H1 (cell line): ENCODE measurements around the gene PTCH1. TPM values are rescaled to one million over a fixed set of nuclear protein-coding genes. Genes with fewer than 3 reads are reported as not detected.

Experiments
- BACH1 ChIP-seq: IDR thresholded peaks from 2 replicates; pipeline ENCODE4 v1.6.1; 2012; ENCODE audit warnings: low read length, improper control_type of control experiment
- GABPA ChIP-seq: IDR thresholded peaks from 2 replicates; pipeline ENCODE4 v1.6.1; 2011; ENCODE audit warnings: mild to moderate bottlenecking, low read length, moderate library complexity, borderline replicate concordance; ENCODE audit not compliant: insufficient read depth
- GTF2F1 ChIP-seq: IDR thresholded peaks from 2 replicates; pipeline ENCODE4 v1.6.1; 2012; ENCODE audit warnings: low read depth, low read length, improper control_type of control experiment, borderline replicate concordance
- KDM1A ChIP-seq: fragments of 200-600, 300-600 bp; sonication (generic); IDR thresholded peaks from 2 replicates; pipeline ENCODE4 v1.7.1; 2016; ENCODE audit warnings: mild to moderate bottlenecking, low read length, borderline replicate concordance
- RAD21 ChIP-seq, 2 experiments: IDR thresholded peaks in 1 of 2; conservative IDR thresholded peaks in 1 of 2; 2 replicates each; pipeline ENCODE4 v1.6.1; 2011; ENCODE audit warnings: low read depth in 2 of 2, low read length in 2 of 2, improper control_type of control experiment in 1 of 2, inconsistent platforms in 1 of 2, mild to moderate bottlenecking in 1 of 2, moderate library complexity in 1 of 2
- RXRA ChIP-seq: IDR thresholded peaks from 2 replicates; pipeline ENCODE4 v1.6.1; 2011; ENCODE audit warnings: low read depth, mild to moderate bottlenecking, low read length, moderate library complexity; ENCODE audit not compliant: insufficient read depth
- polyA plus RNA-seq, 7 experiments: library from polyadenylated mRNA; depleted of rRNA in 3 of 7; stranded (reverse) in 5 of 7; unstranded in 2 of 7; fragments of >200 nt in 5 of 7; fragments of 200-250 nt in 2 of 7; gene quantifications; 1 replicate in 5 of 7; 2 replicates in 1 of 7; 4 replicates in 1 of 7; pipeline versions ENCODE4 v1.2.1 to v1.2.3, GENCODE V29; 2011 to 2013; ENCODE audit warnings: missing spikeins in 2 of 7, mixed read lengths in 2 of 7
- total RNA-seq: library from RNA; stranded (reverse); fragmentation: NEBNext Ultra II Directional; extraction: Animal tissue kit (Norgen Biotek cat#: 25700); gene quantifications from 2 replicates; pipeline ENCODE4 v1.2.1, GENCODE V29; 2021

Gene PTCH1
- total and polyA plus RNA-seq, 2 of the 8 experiments (the other 6 are each of a cell fraction or from before 2014, with no cell fraction given), result 6.4 to 34.1 TPM

DNA sequence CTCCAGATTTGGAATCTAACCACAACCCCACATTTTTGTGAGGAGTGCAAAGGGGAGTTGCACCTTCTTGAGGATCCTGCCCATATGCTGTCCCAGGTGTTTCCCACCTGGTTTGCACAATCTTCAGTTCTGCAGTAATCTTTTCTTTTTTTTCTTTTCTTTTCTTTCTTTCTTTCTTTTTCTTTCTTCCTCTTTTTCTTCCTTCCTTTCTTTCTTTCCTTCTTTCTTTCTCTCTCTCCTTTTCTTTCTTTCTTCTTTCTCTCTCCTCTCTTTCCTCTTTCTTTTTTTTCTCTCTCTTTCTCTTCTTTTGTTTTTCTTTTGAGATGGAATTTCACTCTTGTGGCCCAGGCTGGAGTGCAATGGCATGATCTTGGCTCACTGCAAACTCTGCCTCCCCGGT, 109.2 kb downstream of the PTCH1 start (continued):
- TF ChIP-seq KDM1A, result no peak
- no peak for TF ChIP-seq GTF2F1
- TF ChIP-seq BACH1, result no peak
- TF ChIP-seq GABPA, result no peak
- no peak for TF ChIP-seq RAD21 (IDR thresholded peaks at IDR 0.05 in 1 of 2, conservative IDR thresholded peaks at IDR 0.05 in 1 of 2; ENCODE audit: low read depth in 2 of 2, low read length in 2 of 2)
- TF ChIP-seq RXRA, result no peak
